Ovary (tissue), 9 donors: ENCODE measurements around the gene RASSF5. TPM values are rescaled to one million over a fixed set of nuclear protein-coding genes. Genes with fewer than 3 reads are reported as not detected.

ENCODE experiments used
- DNase-seq, 5 donors: peaks; one replicate each; pipeline ENCODE4 v3.0.0-alpha.2; 2019 to 2020
- H3K27ac ChIP-seq, 2 donors: fragments of 200-600 bp; one replicate each; pipeline versions ENCODE4 v1.5.1 to v1.8.0; 2019 to 2022
- H3K27me3 ChIP-seq: fragments of 200-600 bp; one replicate; pipeline ENCODE4 v1.8.0; 2022
- H3K36me3 ChIP-seq: fragments of 200-600 bp; sonication (generic); one replicate; pipeline ENCODE4 v1.5.1; 2019
- H3K4me1 ChIP-seq: one replicate; pipeline ENCODE4 v1.8.1; 2013; ENCODE audit warnings: mild to moderate bottlenecking, moderate library complexity; ENCODE audit not compliant: insufficient read depth
- H3K4me3 ChIP-seq: fragments of 200-600 bp; sonication (generic); one replicate; pipeline ENCODE4 v1.5.1; 2017
- H3K9me3 ChIP-seq, 2 donors: fragments of 200-600 bp in 1 of 2; sonication (generic) in 1 of 2; one replicate each; pipeline versions ENCODE4 v1.5.1 to v1.8.1; 2013 to 2019; ENCODE audit warnings: mild to moderate bottlenecking in 1 of 2, moderate library complexity in 1 of 2
- EP300 ChIP-seq: sonication (generic); formaldehyde crosslinking; IDR thresholded peaks from one replicate; pipeline ENCODE4 v1.6.1; 2017; ENCODE audit warnings: antibody characterized with exemption
- POLR2A ChIP-seq: fragments of 450-650 bp; IDR thresholded peaks from one replicate; pipeline ENCODE4 v1.6.1; 2017; ENCODE audit warnings: antibody characterized with exemption, mild to moderate bottlenecking, moderate library complexity
- WGBS, 3 donors: extraction: QIAGEN DNeasy Blood & Tissue Kit in 1 of 3; methylation state at CpG; one replicate each; pipeline versions ENCODE4 v1.1.5 to v1.1.7; 2013 to 2017; 5-methylcytosine and 5-hydroxymethylcytosine counted together
- intact Hi-C, 4 donors: fragments of 100-400 bp; cut with DNase I; formaldehyde crosslinking; loops; one replicate each; pipeline versions ENCODE4 v1.11.0 to v1.15.1; 2022 to 2023
- polyA plus RNA-seq, 2 donors: library from polyadenylated mRNA; stranded (reverse); fragments of 200-250 nt in 1 of 2; fragments of 350-450 nt in 1 of 2; fragmentation: Illumina TruSeq in 1 of 2; extraction: RNeasy Lipid Tissue Mini Kit (QIAGEN cat#74804) in 1 of 2; gene quantifications; one replicate each; pipeline ENCODE4 v1.2.3, GENCODE V29; 2013 to 2014
- total RNA-seq, 7 donors: library from RNA; depleted of rRNA in 2 of 7; stranded (reverse); fragments of >200 nt in 2 of 7; fragmentation: NEBNext Ultra II Directional in 3 of 7; extraction: Animal tissue kit (Norgen Biotek cat#: 25700) in 3 of 7; gene quantifications; one replicate each; pipeline versions ENCODE4 v1.1.0 to v1.2.4, GENCODE V29; 2016 to 2023
- TF ChIP-seq, protein P1 (sequence below), 3 donors: fragments of 450-650 bp in 2 of 3; fragments of 200-600 bp in 1 of 3; IDR thresholded peaks; one replicate each; pipeline versions ENCODE4 v1.5.1 to v1.8.0; 2016 to 2022; ENCODE audit warnings: antibody characterized with exemption in 3 of 3, mild to moderate bottlenecking in 1 of 3
- donor health status: DM: no; HTN: no; CAD: no; lungs with moderate emphysema.
- donor health status: DM: no; HTN: no; CAD: no.
- donor health status: Bipolar disorder and iron deficiency.
- donor health status: DM: yes; HTN: yes; CAD: no.
- donor health status: DM: no; HTN: no; CAD: no.
- donor health status: DM: yes; HTN: yes; CAD: no.

RASSF5 gene
- total and polyA plus RNA-seq, 9 donors: 1.8 to 11.8 (median 5.3) TPM

GRCh38 chr1:206590025-206590758 is 82.9 kb downstream of the RASSF5 start:
- no peak for DNase-seq
- TF ChIP-seq EP300: no peak
- TF ChIP-seq, protein P1, sequence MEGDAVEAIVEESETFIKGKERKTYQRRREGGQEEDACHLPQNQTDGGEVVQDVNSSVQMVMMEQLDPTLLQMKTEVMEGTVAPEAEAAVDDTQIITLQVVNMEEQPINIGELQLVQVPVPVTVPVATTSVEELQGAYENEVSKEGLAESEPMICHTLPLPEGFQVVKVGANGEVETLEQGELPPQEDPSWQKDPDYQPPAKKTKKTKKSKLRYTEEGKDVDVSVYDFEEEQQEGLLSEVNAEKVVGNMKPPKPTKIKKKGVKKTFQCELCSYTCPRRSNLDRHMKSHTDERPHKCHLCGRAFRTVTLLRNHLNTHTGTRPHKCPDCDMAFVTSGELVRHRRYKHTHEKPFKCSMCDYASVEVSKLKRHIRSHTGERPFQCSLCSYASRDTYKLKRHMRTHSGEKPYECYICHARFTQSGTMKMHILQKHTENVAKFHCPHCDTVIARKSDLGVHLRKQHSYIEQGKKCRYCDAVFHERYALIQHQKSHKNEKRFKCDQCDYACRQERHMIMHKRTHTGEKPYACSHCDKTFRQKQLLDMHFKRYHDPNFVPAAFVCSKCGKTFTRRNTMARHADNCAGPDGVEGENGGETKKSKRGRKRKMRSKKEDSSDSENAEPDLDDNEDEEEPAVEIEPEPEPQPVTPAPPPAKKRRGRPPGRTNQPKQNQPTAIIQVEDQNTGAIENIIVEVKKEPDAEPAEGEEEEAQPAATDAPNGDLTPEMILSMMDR (IDR thresholded peaks at IDR 0.05): peak in 1 of 3 donors; percentile 26
- intact Hi-C loops: loop anchor here in 1 of 4 donors (10.0 kb wide), 1 partner anchor 395 kb away; no protein-coding TSS in a partner anchor
- WGBS, 3 donors: 36 to 44% (median 44%) methylated on average over 8 of the region's 8 CpGs
- Histone ChIP-seq H3K27me3 (no peaks in the 10 kb centered on the region), H3K36me3 (no peaks in the 10 kb centered on the region), H3K9me3 (no peaks in the 10 kb centered on the region), H3K4me1 (peaks cover 6% of the 10 kb centered on the region), H3K4me3 (no peak overlapping the region), H3K27ac (peak overlapping the region in 1 of 2 donors; percentile 25)

GRCh38 chr1:206591226-206591625 is 83.9 kb downstream of the RASSF5 start:
- Histone ChIP-seq H3K27ac (no peak overlapping the region), H3K4me3 (no peak overlapping the region), H3K27me3 (no peaks in the 10 kb centered on the region), H3K4me1 (peaks cover 6% of the 10 kb centered on the region), H3K9me3 (no peaks in the 10 kb centered on the region), H3K36me3 (no peaks in the 10 kb centered on the region)
- intact Hi-C loops: loop anchor here in 1 of 4 donors (10.0 kb wide), 1 partner anchor 394 kb away; no protein-coding TSS in a partner anchor
- DNase-seq: no peak
- TF ChIP-seq, protein P1 (IDR thresholded peaks at IDR 0.05): no peak
- TF ChIP-seq EP300 (no peak), POLR2A (no peak)
- WGBS, 3 donors: 58 to 71% (median 68%) methylated on average over 5 of the region's 5 CpGs

DNA sequence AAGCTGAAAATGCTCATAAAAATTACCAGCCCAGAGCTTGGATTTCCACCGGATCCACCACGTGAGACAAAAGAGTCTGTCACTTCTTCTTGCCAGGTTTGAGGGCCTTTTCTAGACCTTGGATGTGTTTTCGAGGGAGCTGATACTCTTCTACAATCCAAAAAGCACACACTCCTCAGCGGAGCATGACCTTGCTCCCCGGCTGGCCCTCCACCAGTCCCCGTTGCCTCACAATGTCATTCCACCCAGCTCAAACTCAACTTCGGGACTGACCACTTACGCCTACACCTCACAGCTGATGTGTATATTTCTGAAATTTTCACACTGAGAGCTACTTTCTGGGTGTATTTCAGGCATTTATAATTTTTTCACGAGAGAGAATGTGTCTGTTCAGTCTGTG is 84.4 kb downstream of the RASSF5 start:
- H3K27ac ChIP-seq: no peak overlapping the region
- DNase-seq: no peak
- no peak overlapping the region for H3K4me3 ChIP-seq
- no peaks in the 10 kb centered on the region for H3K9me3 ChIP-seq
- TF ChIP-seq POLR2A: no peak
- TF ChIP-seq EP300: no peak
- TF ChIP-seq, protein P1 (IDR thresholded peaks at IDR 0.05): no peak
- H3K27me3 ChIP-seq: no peaks in the 10 kb centered on the region
- intact Hi-C loops: loop anchor here in 1 of 4 donors (10.0 kb wide), 1 partner anchor 393 kb away; no protein-coding TSS in a partner anchor
- peaks cover 6% of the 10 kb centered on the region for H3K4me1 ChIP-seq
- WGBS, 3 donors: 74 to 79% (median 74%) methylated on average over 9 of the region's 9 CpGs
- H3K36me3 ChIP-seq: no peaks in the 10 kb centered on the region

GRCh38 chr1:206593351-206593925 is 86.1 kb downstream of the RASSF5 start:
- Histone ChIP-seq H3K4me1 (peaks cover 2% of the 10 kb centered on the region), H3K27ac (no peak overlapping the region), H3K27me3 (no peaks in the 10 kb centered on the region), H3K9me3 (no peaks in the 10 kb centered on the region), H3K4me3 (no peak overlapping the region), H3K36me3 (no peaks in the 10 kb centered on the region)
- no peak for DNase-seq
- intact Hi-C loops: loop anchor here in 1 of 4 donors (10.0 kb wide), 1 partner anchor 391 kb away; no protein-coding TSS in a partner anchor
- no peak for TF ChIP-seq POLR2A
- TF ChIP-seq EP300: no peak
- TF ChIP-seq, protein P1 (IDR thresholded peaks at IDR 0.05): no peak
- WGBS, 3 donors: 92 to 97% (median 92%) methylated on average over 7 of the region's 7 CpGs
